K562 (cell line): Measurements from ENCODE around the gene RIN3. TPM values are rescaled to one million over a fixed set of nuclear protein-coding genes. Genes with fewer than 3 reads are reported as not detected.

ENCODE experiments used
- ATAC-seq: fragments of 200-7000 bp; cut with Tn5 transposase; 3 replicates; pipeline ENCODE4 v1.9.1; 2020; ENCODE audit warnings: moderate library complexity
- BruUV-seq: library from RNA; stranded (reverse); fragments of 400-500 nt; replicated peaks from 2 replicates; lab custom pipeline; 2021; lab: Mats Ljungman, UMichigan
- CTCF ChIA-PET: fragments of 300-600 bp; formaldehyde crosslinking; extraction: SDS; loops from one replicate; lab custom pipeline; 2021; ENCODE audit warnings: low intra/inter-chr PET ratio; lab: Yijun Ruan, JAX
- POLR2A ChIA-PET: fragments of 300-600, 350-650 bp; sonication (Branson Sonifier 250); formaldehyde crosslinking; extraction: SDS; loops from one replicate; lab custom pipeline; 2021; ENCODE audit warnings: antibody characterized with exemption, inconsistent platforms; lab: Yijun Ruan, JAX
- DNase-seq, 4 experiments: peaks; one replicate each; pipeline versions ENCODE4 v3.0.0 to v3.0.0-alpha.2; 2011 to 2018; ENCODE audit warnings: low spot score in 3 of 4, mixed read lengths in 3 of 4; ENCODE audit errors: extremely low read depth in 1 of 4
- FAIRE-seq: peaks from 2 replicates; lab custom pipeline; 2011; peaks lifted over from hg19 to GRCh38; lab: Jason Lieb, UNC
- H2AFZ ChIP-seq: 2 replicates; pipeline ENCODE4 v1.6.0; 2011; ENCODE audit warnings: low read depth, low read length, control low read depth, inconsistent platforms
- H3K27ac ChIP-seq: fragments of 200-600 bp; 3 replicates; pipeline ENCODE4 v1.8.0; 2011; ENCODE audit warnings: low read depth, mild to moderate bottlenecking, control low read depth, inconsistent platforms, low read length, moderate library complexity, mixed read lengths; ENCODE audit errors: extremely low read depth
- H3K27me3 ChIP-seq, 2 experiments: fragments of 300-600 bp in 1 of 2; 2 replicates in 1 of 2; 3 replicates in 1 of 2; pipeline versions ENCODE4 v1.6.0 to v1.8.0; 2011; ENCODE audit warnings: inconsistent platforms in 2 of 2, low read length in 2 of 2, mild to moderate bottlenecking in 1 of 2, mixed read lengths in 1 of 2, moderate library complexity in 1 of 2; ENCODE audit not compliant: control insufficient read depth in 2 of 2, insufficient read depth in 2 of 2
- H3K36me3 ChIP-seq: fragments of 300-600 bp; 3 replicates; pipeline ENCODE4 v1.8.0; 2011; ENCODE audit warnings: mild to moderate bottlenecking, low read length, inconsistent platforms; ENCODE audit not compliant: control insufficient read depth, insufficient read depth
- H3K4me1 ChIP-seq, 2 experiments: fragments of 200-600 bp in 1 of 2; replicated peaks in 1 of 2; 2 replicates in 1 of 2; 3 replicates in 1 of 2; pipeline versions ENCODE4 v1.5.1 to v1.8.0; 2011; ENCODE audit warnings: inconsistent platforms in 2 of 2, low read length in 2 of 2, mild to moderate bottlenecking in 1 of 2, mixed read lengths in 1 of 2, moderate library complexity in 1 of 2; ENCODE audit not compliant: control insufficient read depth in 2 of 2, insufficient read depth in 2 of 2
- H3K4me2 ChIP-seq: 2 replicates; pipeline ENCODE4 v1.6.1; 2011; ENCODE audit warnings: low read length, control low read depth, inconsistent platforms, mixed read lengths; ENCODE audit not compliant: insufficient read depth
- H3K4me3 ChIP-seq: fragments of 200-600 bp; sonication (generic), shearing (Covaris generic); 2 replicates; pipeline ENCODE4 v1.5.1; 2016; ENCODE audit warnings: control low read depth, inconsistent platforms
- H3K79me2 ChIP-seq: fragments of 200-600 bp; 3 replicates; pipeline ENCODE4 v1.8.0; 2011; ENCODE audit warnings: low read length, inconsistent platforms; ENCODE audit not compliant: control insufficient read depth, insufficient read depth
- H3K9ac ChIP-seq, 2 experiments: 2 replicates each; pipeline versions ENCODE4 v1.6.0 to v1.6.1; 2011; ENCODE audit warnings: low read depth in 2 of 2, low read length in 2 of 2, control low read depth in 1 of 2, inconsistent platforms in 1 of 2, mild to moderate bottlenecking in 1 of 2, mixed read lengths in 1 of 2; ENCODE audit not compliant: insufficient read depth in 1 of 2
- H3K9me1 ChIP-seq: one replicate; pipeline ENCODE4 v1.6.0; 2011; ENCODE audit warnings: inconsistent platforms, mild to moderate bottlenecking, low read length, moderate library complexity; ENCODE audit not compliant: control insufficient read depth, insufficient read depth
- H3K9me3 ChIP-seq: replicated peaks from 2 replicates; pipeline ENCODE4 v1.5.1; 2011; ENCODE audit warnings: low read depth, low read length, inconsistent platforms; ENCODE audit not compliant: control insufficient read depth, insufficient read depth
- H4K20me1 ChIP-seq: replicated peaks from 2 replicates; pipeline ENCODE4 v1.6.1; 2011; ENCODE audit warnings: low read length, inconsistent platforms, mixed read lengths; ENCODE audit not compliant: control insufficient read depth, insufficient read depth
- CBFA2T2 ChIP-seq: fragments of 450-650 bp; conservative IDR thresholded peaks from 2 replicates; pipeline ENCODE4 v1.6.1; 2017; ENCODE audit warnings: mild to moderate bottlenecking
- CBX8 ChIP-seq: fragments of 200-600 bp; sonication (generic); IDR thresholded peaks from 2 replicates; pipeline ENCODE4 v1.6.1; 2012; ENCODE audit warnings: borderline replicate concordance, mixed run types, low read depth, mild to moderate bottlenecking, moderate library complexity, mixed read lengths, low read length, control low read depth, inconsistent platforms; ENCODE audit not compliant: poor library complexity, severe bottlenecking; ENCODE audit errors: extremely low read depth
- FOXP1 ChIP-seq: sonication (generic); formaldehyde crosslinking; IDR thresholded peaks from 2 replicates; pipeline ENCODE4 v1.8.0; 2022; ENCODE audit warnings: mild to moderate bottlenecking, missing genetic modification reagents
- GTF2A2 ChIP-seq: IDR thresholded peaks from 2 replicates; pipeline ENCODE4 v1.6.1; 2016; ENCODE audit warnings: mild to moderate bottlenecking, missing genetic modification characterization, missing compliant biosample characterization
- HDAC1 ChIP-seq, 2 experiments: fragments of 450-650 bp; IDR thresholded peaks; 2 replicates each; pipeline ENCODE4 v1.6.1; 2016 to 2017; ENCODE audit warnings: inconsistent platforms in 1 of 2, mild to moderate bottlenecking in 1 of 2, moderate library complexity in 1 of 2
- NCOA1 ChIP-seq: fragments of 450-650 bp; IDR thresholded peaks from 2 replicates; pipeline ENCODE4 v1.6.1; 2016; ENCODE audit warnings: low read depth
- NCOA6 ChIP-seq: fragments of 450-650 bp; IDR thresholded peaks from 2 replicates; pipeline ENCODE4 v1.6.1; 2017; ENCODE audit warnings: mild to moderate bottlenecking
- NFE2 ChIP-seq: IDR thresholded peaks from 2 replicates; pipeline ENCODE4 v1.6.1; 2014; ENCODE audit warnings: antibody characterized with exemption, low read depth
- NFIX ChIP-seq: fragments of 250-450 bp; sonication (Bioruptor Pico); IDR thresholded peaks from 2 replicates; pipeline ENCODE4 v1.4.0; 2020; ENCODE audit warnings: low read depth, mild to moderate bottlenecking, moderate library complexity
- SMARCB1 ChIP-seq: IDR thresholded peaks from 2 replicates; pipeline ENCODE4 v1.6.1; 2011; ENCODE audit warnings: improper control_type of control experiment, low read depth; ENCODE audit not compliant: insufficient read length
- SOX6 ChIP-seq: fragments of 450-650 bp; IDR thresholded peaks from 2 replicates; pipeline ENCODE4 v1.6.1; 2014; ENCODE audit warnings: mild to moderate bottlenecking
- SRSF1 ChIP-seq: fragments of 200-400 bp; formaldehyde crosslinking; IDR thresholded peaks from 2 replicates; pipeline ENCODE4 v1.6.1; 2017; ENCODE audit warnings: mild to moderate bottlenecking, low read depth, low read length, moderate library complexity
- TFAM ChIP-seq: fragments of 250-450 bp; sonication (Bioruptor Pico); conservative IDR thresholded peaks from 2 replicates; pipeline ENCODE4 v1.5.0; 2021; ENCODE audit warnings: mild to moderate bottlenecking, moderate library complexity
- ZKSCAN3 ChIP-seq: fragments of 250-450 bp; sonication (Bioruptor Pico); IDR thresholded peaks from 2 replicates; pipeline ENCODE4 v1.4.0; 2020
- WGBS: fragments of 100-300 bp; shearing (Covaris generic); methylation state at CpG from one replicate; pipeline ENCODE4 v1.1.6; 2016; ENCODE audit warnings: low coverage, mixed read lengths; ENCODE audit not compliant: insufficient coverage; ENCODE audit errors: missing lambda C conversion rate; 5-methylcytosine and 5-hydroxymethylcytosine counted together
- in situ Hi-C: fragments of 300-500 bp; cut with MboI; formaldehyde crosslinking; loops from 4 replicates; pipeline ENCODE4 v1.15.0; 2018; ENCODE audit warnings: inconsistent platforms, mixed read lengths
- intact Hi-C: fragments of 100-400 bp; cut with micrococcal nuclease; formaldehyde crosslinking; loops from 2 replicates; pipeline ENCODE4 v1.14.2; 2022
- polyA plus RNA-seq, 8 experiments: library from polyadenylated mRNA; depleted of rRNA in 4 of 8; stranded (reverse) in 5 of 8; unstranded in 3 of 8; fragments of >200 nt; fragmentation: Nextera tagmentation in 2 of 8; fragmentation: Illumina TruSeq in 1 of 8; extraction: Ambion mirVana in 2 of 8; extraction: Trizol in 1 of 8; gene quantifications; 2 replicates each; pipeline versions ENCODE4 v1.2.1 to v1.2.3, GENCODE V29; 2011 to 2014; ENCODE audit warnings: inconsistent platforms in 1 of 8, missing spikeins in 1 of 8
- total RNA-seq, 7 experiments: library from RNA; depleted of rRNA in 6 of 7; stranded (reverse); fragments of >200 nt in 6 of 7; fragmentation: Illumina TruSeq in 2 of 7; extraction: Trizol in 2 of 7; gene quantifications; 2 replicates each; pipeline versions ENCODE4 v1.2.1 to v1.2.3, GENCODE V29; 2011 to 2021; ENCODE audit warnings: low replicate concordance in 1 of 7
- TF ChIP-seq, protein P1 (sequence below): fragments of 200-800 bp; sonication (Bioruptor generic); IDR thresholded peaks from 2 replicates; pipeline ENCODE4 v1.6.1; 2017; ENCODE audit warnings: missing genetic modification characterization, missing compliant biosample characterization
- TF ChIP-seq, protein P2 (sequence below), 3 experiments: fragments of 200-800 bp in 1 of 3; fragments of 250-450 bp in 1 of 3; fragments of 450-650 bp in 1 of 3; sonication (Bioruptor Pico) in 1 of 3; sonication (Bioruptor generic) in 1 of 3; formaldehyde crosslinking in 1 of 3; IDR thresholded peaks; 2 replicates each; pipeline versions ENCODE4 v1.6.1 to v1.8.0; 2016 to 2022; ENCODE audit warnings: mild to moderate bottlenecking in 2 of 3, missing genetic modification characterization in 2 of 3, missing compliant biosample characterization in 1 of 3, moderate library complexity in 1 of 3
- TF ChIP-seq, protein P3 (sequence below): fragments of 450-650 bp; formaldehyde crosslinking; IDR thresholded peaks from 2 replicates; pipeline ENCODE4 v1.4.0; 2020; ENCODE audit warnings: mild to moderate bottlenecking, moderate library complexity

Gene RIN3
- total and polyA plus RNA-seq, 9 of the 15 experiments (the other 6 are each of a cell fraction or from before 2014, with no cell fraction given) = 0.01 to 0.49 (median 0.08) TPM; not detected in 5

DNA sequence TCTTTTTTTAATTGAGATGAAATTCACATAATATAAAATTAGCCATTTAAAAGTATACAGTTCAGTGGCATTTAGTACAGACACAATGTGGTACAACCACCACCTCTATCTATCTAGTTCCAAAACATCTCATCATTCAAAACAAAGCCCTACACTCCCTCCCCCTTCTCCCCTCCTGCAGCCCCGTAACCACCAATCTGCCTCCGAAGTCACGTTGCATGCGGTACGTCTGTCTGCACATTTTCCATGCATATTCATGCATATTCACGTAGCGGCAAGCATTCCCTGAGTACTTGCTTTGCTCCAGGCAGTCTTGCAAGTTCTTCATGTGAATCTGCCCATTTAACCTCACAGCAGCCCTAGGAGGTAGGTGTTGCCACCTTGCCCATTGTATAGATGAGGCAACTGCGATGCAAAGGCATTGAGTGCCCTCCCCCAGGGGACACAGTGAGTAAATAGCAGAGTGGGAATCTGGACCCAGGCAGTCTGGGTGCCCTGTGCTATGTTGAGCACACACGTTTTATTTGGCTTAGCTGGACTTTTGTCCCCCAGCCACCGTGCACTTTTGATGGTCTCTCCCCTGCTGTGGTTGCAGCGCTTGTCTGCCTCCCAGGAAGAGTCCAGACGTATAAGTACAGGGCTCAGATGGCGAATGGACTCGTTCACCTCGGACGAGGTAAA, 43.4 kb downstream of the RIN3 start:
- intact Hi-C loops = no loop called here
- TF ChIP-seq NCOA1 = no peak
- no peak for TF ChIP-seq SMARCB1
- no peak for TF ChIP-seq SRSF1
- TF ChIP-seq, protein P1, sequence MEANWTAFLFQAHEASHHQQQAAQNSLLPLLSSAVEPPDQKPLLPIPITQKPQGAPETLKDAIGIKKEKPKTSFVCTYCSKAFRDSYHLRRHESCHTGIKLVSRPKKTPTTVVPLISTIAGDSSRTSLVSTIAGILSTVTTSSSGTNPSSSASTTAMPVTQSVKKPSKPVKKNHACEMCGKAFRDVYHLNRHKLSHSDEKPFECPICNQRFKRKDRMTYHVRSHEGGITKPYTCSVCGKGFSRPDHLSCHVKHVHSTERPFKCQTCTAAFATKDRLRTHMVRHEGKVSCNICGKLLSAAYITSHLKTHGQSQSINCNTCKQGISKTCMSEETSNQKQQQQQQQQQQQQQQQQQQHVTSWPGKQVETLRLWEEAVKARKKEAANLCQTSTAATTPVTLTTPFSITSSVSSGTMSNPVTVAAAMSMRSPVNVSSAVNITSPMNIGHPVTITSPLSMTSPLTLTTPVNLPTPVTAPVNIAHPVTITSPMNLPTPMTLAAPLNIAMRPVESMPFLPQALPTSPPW (CRISPR knock-in tag) = no peak
- no peak for TF ChIP-seq TFAM
- TF ChIP-seq CBFA2T2 = no peak
- no peak for TF ChIP-seq CBX8
- TF ChIP-seq SOX6 = no peak
- TF ChIP-seq, protein P2, sequence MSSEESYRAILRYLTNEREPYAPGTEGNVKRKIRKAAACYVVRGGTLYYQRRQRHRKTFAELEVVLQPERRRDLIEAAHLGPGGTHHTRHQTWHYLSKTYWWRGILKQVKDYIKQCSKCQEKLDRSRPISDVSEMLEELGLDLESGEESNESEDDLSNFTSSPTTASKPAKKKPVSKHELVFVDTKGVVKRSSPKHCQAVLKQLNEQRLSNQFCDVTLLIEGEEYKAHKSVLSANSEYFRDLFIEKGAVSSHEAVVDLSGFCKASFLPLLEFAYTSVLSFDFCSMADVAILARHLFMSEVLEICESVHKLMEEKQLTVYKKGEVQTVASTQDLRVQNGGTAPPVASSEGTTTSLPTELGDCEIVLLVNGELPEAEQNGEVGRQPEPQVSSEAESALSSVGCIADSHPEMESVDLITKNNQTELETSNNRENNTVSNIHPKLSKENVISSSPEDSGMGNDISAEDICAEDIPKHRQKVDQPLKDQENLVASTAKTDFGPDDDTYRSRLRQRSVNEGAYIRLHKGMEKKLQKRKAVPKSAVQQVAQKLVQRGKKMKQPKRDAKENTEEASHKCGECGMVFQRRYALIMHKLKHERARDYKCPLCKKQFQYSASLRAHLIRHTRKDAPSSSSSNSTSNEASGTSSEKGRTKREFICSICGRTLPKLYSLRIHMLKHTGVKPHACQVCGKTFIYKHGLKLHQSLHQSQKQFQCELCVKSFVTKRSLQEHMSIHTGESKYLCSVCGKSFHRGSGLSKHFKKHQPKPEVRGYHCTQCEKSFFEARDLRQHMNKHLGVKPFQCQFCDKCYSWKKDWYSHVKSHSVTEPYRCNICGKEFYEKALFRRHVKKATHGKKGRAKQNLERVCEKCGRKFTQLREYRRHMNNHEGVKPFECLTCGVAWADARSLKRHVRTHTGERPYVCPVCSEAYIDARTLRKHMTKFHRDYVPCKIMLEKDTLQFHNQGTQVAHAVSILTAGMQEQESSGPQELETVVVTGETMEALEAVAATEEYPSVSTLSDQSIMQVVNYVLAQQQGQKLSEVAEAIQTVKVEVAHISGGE (CRISPR knock-in tag; IDR thresholded peaks at IDR 0.05) = no peak
- TF ChIP-seq HDAC1 (IDR thresholded peaks at IDR 0.05) = no peak
- TF ChIP-seq ZKSCAN3 (CRISPR knock-in tag) = no peak
- no peak for TF ChIP-seq GTF2A2 (tag)
- no peak for TF ChIP-seq NCOA6
- TF ChIP-seq NFIX = no peak
- no peak for TF ChIP-seq FOXP1 (CRISPR knock-in tag)
- no peak for TF ChIP-seq NFE2
- TF ChIP-seq, protein P3, sequence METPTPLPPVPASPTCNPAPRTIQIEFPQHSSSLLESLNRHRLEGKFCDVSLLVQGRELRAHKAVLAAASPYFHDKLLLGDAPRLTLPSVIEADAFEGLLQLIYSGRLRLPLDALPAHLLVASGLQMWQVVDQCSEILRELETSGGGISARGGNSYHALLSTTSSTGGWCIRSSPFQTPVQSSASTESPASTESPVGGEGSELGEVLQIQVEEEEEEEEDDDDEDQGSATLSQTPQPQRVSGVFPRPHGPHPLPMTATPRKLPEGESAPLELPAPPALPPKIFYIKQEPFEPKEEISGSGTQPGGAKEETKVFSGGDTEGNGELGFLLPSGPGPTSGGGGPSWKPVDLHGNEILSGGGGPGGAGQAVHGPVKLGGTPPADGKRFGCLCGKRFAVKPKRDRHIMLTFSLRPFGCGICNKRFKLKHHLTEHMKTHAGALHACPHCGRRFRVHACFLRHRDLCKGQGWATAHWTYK (CRISPR knock-in tag) = no peak

More for the DNA sequence above, 43.4 kb downstream of the RIN3 start:
- H2AFZ ChIP-seq = no peak overlapping the region
- ATAC-seq (no peak), DNase-seq (no peak), FAIRE-seq (no peak)
- peaks cover 0 to 17% of the 10 kb centered on the region in 2 experiments; a peak in 2 of 5 replicates for H3K27me3 ChIP-seq
- H3K27ac ChIP-seq = no peak overlapping the region
- CTCF ChIA-PET = no interaction called here
- H3K4me3 ChIP-seq = no peak overlapping the region
- no peaks in the 10 kb centered on the region for H3K79me2 ChIP-seq
- H4K20me1 ChIP-seq = no peaks in the 10 kb centered on the region
- no peaks in the 10 kb centered on the region for H3K9me1 ChIP-seq
- in situ Hi-C loops = no loop called here
- H3K9ac ChIP-seq = no peak overlapping the region
- WGBS = 1% methylated on average over 14 of the region's 16 CpGs
- no peak overlapping the region for H3K4me2 ChIP-seq
- H3K9me3 ChIP-seq = no peaks in the 10 kb centered on the region
- no TSS peak for BruUV-seq
- POLR2A ChIA-PET = no interaction called here
- H3K36me3 ChIP-seq = no peaks in the 10 kb centered on the region
- no peaks in the 10 kb centered on the region for H3K4me1 ChIP-seq
